HG02870 (cell line): ENCODE results near the gene ART5.

Experiments
- ATAC-seq: cut with Tn5 transposase; IDR thresholded peaks from one replicate; pipeline ENCODE4 v1.9.1; 2021; ENCODE audit warnings: mild to moderate bottlenecking, moderate library complexity; ENCODE audit not compliant: unreplicated experiment

Gene ART5

GRCh38 chr11:3641701-3642070, at the start of gene ART5:
ART5 (minus strand) TSS chr11:3641992; CDS start chr11:3641862, 130 bp downstream.
- no peak for ATAC-seq

GRCh38 chr11:3686751-3687150, 45.0 kb upstream of the ART5 start:
- no peak for ATAC-seq

- no peak for ATAC-seq
These were observed 44.1 kb upstream of the ART5 start for GRCh38 chr11:3685923-3686322.

- ATAC-seq: no peak
These were observed 43.0 kb upstream of the ART5 start for GRCh38 chr11:3684819-3685172.

- no peak for ATAC-seq
These were observed 42.5 kb upstream of the ART5 start for GRCh38 chr11:3684129-3684818.

- ATAC-seq: no peak
These were observed 41.2 kb upstream of the ART5 start for GRCh38 chr11:3683039-3683438.

GRCh38 chr11:3679077-3679476, 37.3 kb upstream of the ART5 start:
- no peak for ATAC-seq

GRCh38 chr11:3675971-3676370, 34.2 kb upstream of the ART5 start:
- no peak for ATAC-seq

GRCh38 chr11:3674189-3674588, 32.4 kb upstream of the ART5 start:
- no peak for ATAC-seq

GRCh38 chr11:3671334-3672254, 29.8 kb upstream of the ART5 start, which contains the start of gene CHRNA10:
CHRNA10 (minus strand) TSS chr11:3671384; CDS start chr11:3671312, 72 bp downstream.
- no peak for ATAC-seq

- no peak for ATAC-seq
These were observed 28.0 kb upstream of the ART5 start for GRCh38 chr11:3669742-3670183.

GRCh38 chr11:3669128-3669527, 27.3 kb upstream of the ART5 start:
- ATAC-seq: no peak

GRCh38 chr11:3667149-3668035, 25.6 kb upstream of the ART5 start:
- ATAC-seq: no peak

GRCh38 chr11:3666023-3666530, 24.3 kb upstream of the ART5 start:
- ATAC-seq: no peak

- no peak for ATAC-seq
These were observed 23.7 kb upstream of the ART5 start for GRCh38 chr11:3665336-3666022.

GRCh38 chr11:3664032-3664630, 22.3 kb upstream of the ART5 start:
- ATAC-seq: no peak

- no peak for ATAC-seq
These were observed 21.1 kb upstream of the ART5 start for GRCh38 chr11:3662856-3663255.

GRCh38 chr11:3660960-3661359, 19.2 kb upstream of the ART5 start:
- ATAC-seq: no peak

- ATAC-seq: no peak
These were observed 18.1 kb upstream of the ART5 start for GRCh38 chr11:3659595-3660515.
